Choroid plexus epithelial cell (primary cell): ENCODE measurements around the gene CEP250.
A peak's percentile ranks its signal among the peaks of the same experiment; 100 is the strongest.

Source experiments
- DNase-seq: peaks from one replicate; pipeline ENCODE4 v3.0.0-alpha.2; 2010; ENCODE audit warnings: low read depth
- H3K4me3 ChIP-seq: 2 replicates; pipeline ENCODE4 v1.5.1; 2011; ENCODE audit warnings: low read depth, mild to moderate bottlenecking, control low read depth, low read length, moderate library complexity
- TF ChIP-seq, protein P1 (sequence below): conservative IDR thresholded peaks from 2 replicates; pipeline ENCODE4 v1.5.1; 2011; ENCODE audit warnings: low read depth, mild to moderate bottlenecking, control low read depth, inconsistent platforms, low read length, moderate library complexity

Gene CEP250

DNA sequence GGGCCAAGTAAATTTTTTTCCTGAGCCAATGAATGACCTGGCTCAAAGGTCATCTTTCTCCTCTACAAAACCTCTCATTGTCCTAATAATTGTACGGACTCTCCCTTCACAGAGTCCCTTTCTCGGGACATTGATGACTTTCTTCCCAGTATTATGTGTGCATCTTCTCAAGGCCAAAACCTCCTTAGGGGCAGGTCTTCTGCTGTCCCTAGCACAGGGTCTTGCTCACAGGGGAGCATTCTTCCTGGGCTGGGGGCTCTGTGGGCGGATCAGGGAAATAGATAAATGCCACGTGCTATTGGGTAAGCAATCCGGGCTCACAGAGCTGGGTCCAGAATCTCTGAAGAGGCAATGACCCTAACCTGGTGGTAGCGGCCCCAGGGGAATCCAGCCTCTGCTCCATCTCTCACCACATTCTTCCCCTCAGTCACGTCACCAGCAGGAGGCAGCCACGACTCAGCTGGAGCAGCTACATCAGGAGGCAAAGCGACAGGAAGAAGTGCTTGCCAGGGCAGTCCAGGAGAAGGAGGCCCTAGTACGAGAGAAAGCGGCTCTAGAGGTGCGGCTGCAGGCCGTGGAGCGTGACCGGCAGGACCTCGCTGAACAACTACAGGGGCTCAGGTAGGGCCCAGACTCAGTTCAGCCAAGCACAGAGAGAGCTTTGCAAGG lies 23.5 kb downstream of the CEP250 start:
- no peak overlapping the region for H3K4me3 ChIP-seq
- TF ChIP-seq, protein P1, sequence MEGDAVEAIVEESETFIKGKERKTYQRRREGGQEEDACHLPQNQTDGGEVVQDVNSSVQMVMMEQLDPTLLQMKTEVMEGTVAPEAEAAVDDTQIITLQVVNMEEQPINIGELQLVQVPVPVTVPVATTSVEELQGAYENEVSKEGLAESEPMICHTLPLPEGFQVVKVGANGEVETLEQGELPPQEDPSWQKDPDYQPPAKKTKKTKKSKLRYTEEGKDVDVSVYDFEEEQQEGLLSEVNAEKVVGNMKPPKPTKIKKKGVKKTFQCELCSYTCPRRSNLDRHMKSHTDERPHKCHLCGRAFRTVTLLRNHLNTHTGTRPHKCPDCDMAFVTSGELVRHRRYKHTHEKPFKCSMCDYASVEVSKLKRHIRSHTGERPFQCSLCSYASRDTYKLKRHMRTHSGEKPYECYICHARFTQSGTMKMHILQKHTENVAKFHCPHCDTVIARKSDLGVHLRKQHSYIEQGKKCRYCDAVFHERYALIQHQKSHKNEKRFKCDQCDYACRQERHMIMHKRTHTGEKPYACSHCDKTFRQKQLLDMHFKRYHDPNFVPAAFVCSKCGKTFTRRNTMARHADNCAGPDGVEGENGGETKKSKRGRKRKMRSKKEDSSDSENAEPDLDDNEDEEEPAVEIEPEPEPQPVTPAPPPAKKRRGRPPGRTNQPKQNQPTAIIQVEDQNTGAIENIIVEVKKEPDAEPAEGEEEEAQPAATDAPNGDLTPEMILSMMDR, result peak; percentile 60
- DNase-seq, result peak; percentile 67

DNA sequence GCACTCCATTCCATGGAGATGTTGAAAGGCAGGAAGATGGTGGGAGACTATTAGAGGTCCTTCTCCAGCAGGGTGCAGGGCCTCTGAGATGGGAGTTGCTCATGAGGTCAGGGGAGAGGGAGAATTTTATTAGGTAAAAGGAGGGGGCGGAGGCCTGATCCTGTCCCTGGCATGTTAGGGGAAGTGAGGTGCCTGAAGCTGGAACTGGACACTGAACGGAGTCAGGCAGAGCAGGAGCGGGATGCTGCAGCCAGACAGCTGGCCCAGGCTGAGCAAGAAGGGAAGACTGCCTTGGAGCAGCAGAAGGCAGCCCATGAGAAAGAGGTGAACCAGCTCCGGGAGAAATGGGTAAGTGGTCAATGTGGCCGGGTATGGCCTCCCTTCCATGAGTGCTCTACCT lies 24.4 kb downstream of the CEP250 start:
- no peak for DNase-seq
- TF ChIP-seq, protein P1, result no peak
- no peak overlapping the region for H3K4me3 ChIP-seq

DNA sequence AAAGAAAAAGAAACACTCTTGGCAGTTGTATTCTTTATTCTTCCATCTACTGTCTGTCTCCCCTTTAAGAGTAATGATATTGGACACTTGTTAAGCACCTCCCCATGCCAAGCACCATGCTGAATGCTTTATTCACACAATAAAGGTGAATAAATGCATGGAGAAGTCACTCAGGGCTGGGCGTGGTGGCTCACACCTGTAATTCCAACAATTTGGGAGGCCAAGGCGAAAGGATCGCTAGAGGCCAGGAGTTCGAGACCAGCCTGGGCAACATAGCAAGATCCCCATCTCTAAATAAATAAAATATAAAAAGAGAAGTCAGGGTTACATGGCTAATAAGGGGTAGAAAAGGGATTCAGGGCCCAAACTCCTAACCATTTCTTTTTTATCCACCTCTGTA lies 32.1 kb downstream of the CEP250 start:
- H3K4me3 ChIP-seq, result no peak overlapping the region
- no peak for DNase-seq
- TF ChIP-seq, protein P1, result no peak

DNA sequence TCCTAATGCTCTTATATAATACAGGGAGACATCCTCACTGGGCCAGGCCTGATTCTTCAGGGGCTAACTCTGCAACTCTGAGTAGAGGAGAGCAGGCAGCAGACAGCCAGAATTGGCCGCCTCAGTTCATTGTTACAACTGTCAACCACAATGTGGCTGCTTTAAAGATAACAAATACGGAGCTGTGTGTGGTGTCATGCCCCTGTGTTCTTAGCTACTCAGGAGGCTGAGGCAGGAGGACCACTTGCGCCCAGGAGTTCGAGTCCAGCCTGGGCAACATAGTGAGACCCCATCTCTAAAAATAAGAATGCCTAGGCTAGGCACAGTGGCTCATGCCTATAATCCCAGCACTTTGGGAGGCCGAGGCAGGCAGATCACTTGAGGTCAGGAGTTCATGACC lies 34.3 kb downstream of the CEP250 start:
- no peak for DNase-seq
- H3K4me3 ChIP-seq, result no peak overlapping the region
- TF ChIP-seq, protein P1, result no peak

DNA sequence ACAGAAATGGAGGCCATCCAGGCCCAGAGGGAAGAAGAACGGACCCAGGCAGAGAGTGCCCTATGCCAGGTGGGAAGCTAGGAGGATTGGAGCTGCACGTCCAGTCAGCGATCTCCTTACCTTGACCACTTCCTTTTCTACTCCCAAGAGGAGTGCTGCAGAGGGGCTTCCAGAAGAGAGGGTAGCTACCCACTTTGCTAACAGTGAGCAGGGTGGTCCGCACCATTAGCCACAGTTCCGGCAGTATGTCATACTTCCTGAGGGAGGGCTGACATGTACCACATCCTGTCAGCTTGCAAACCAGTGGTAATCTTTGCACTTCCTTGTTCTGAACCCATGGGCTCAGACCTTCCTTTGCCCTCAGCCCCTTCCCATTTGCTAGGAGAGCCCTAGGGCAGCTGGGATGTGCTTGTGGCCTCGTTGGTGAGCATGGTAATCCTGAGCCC lies 35.4 kb downstream of the CEP250 start:
- no peak overlapping the region for H3K4me3 ChIP-seq
- DNase-seq, result no peak
- TF ChIP-seq, protein P1, result no peak

DNA sequence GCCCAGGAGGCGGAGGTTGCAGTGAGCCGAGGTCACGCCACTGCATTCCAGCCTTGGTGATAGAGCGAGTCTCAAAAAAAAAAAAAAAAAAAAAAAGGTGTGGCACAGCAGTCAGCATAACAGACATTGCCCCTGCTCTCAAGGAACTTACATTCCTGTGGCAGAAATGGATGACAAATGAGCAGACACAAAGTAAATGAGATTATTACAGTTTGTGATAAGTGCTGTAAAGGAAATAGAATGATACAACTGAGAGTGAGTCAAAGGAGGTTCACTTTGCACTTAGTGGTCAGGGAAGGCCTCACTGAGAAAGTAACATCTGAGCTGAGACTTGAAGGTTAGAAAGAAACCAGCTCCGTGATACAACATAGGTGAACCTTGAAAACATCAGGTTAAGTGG lies 36.4 kb downstream of the CEP250 start:
- no peak overlapping the region for H3K4me3 ChIP-seq
- TF ChIP-seq, protein P1, result no peak
- DNase-seq, result peak; percentile 15

DNA sequence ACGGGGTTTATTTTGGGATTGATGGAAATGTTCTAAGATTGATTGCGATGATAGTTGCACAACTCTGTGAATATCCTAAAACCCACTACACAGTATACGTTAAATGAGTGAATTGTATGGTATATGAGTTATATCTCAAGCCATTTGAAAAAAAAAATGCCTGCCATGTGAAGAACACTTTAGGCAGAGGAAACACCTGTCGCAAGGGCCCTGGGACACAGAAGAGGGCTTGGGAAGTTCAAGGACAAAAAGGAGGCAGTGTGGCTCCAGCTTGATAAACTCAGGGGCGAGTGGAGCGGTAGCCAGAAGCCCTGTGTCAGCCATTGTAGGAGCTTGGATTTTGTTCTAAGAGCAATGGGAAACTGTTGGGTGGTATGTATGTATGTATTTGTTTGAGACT lies 37.0 kb downstream of the CEP250 start:
- no peak overlapping the region for H3K4me3 ChIP-seq
- TF ChIP-seq, protein P1, result no peak
- no peak for DNase-seq
